ENCODE results near the gene RIOK2.
A peak's percentile ranks its signal among the peaks of the same experiment; 100 is the strongest.
"Not testable (repeated sequence)": the region's sequence is repeated elsewhere in the genome, so short reads cannot be mapped to it uniquely, and the experiment has no call there.

Gene RIOK2

GRCh38 chr5:97183930-97184213 is 825 bp upstream of the RIOK2 start:
- Histone ChIP-seq H3K4me3 (ENCODE audit: low read length) (peak overlapping the region; percentile 93), H3K79me2 (ENCODE audit: control insufficient read depth, low read length) (peaks cover 35% of the 10 kb centered on the region), H3K4me2 (ENCODE audit: low read length) (peak overlapping the region; percentile 77), H4K20me1 (ENCODE audit: control insufficient read depth, insufficient read depth, low read depth, low read length) (no peaks in the 10 kb centered on the region), H3K27ac (ENCODE audit: low read depth, low read length) (peak overlapping the region; percentile 78), H3K9me2 (replicated peaks; ENCODE audit: control insufficient read depth, low read length) (no peaks in the 10 kb centered on the region), H3K9me3 (ENCODE audit: control insufficient read depth, insufficient read depth, low read length) (0 out of 2 replicates have a peak, but pooled peaks cover 5% of the 10 kb centered on the region), H3K27me3 (ENCODE audit: control insufficient read depth, low read length) (no peaks in the 10 kb centered on the region), H3K36me3 (ENCODE audit: control insufficient read depth, low read length) (peaks cover 18% of the 10 kb centered on the region), H3F3A (ENCODE audit: control insufficient read depth, insufficient read depth) (no peaks in the 10 kb centered on the region), H3K4me1 (ENCODE audit: control insufficient read depth, low read length) (peaks cover 24% of the 10 kb centered on the region)
- TF ChIP-seq CTCF (IDR thresholded peaks at IDR 0.05; ENCODE audit: low read depth, low read length, poor library complexity, severe bottlenecking) (no peak), EZH2phosphoT487 (IDR thresholded peaks at IDR 0.05; ENCODE audit: borderline replicate concordance, low read length) (no peak)

DNA sequence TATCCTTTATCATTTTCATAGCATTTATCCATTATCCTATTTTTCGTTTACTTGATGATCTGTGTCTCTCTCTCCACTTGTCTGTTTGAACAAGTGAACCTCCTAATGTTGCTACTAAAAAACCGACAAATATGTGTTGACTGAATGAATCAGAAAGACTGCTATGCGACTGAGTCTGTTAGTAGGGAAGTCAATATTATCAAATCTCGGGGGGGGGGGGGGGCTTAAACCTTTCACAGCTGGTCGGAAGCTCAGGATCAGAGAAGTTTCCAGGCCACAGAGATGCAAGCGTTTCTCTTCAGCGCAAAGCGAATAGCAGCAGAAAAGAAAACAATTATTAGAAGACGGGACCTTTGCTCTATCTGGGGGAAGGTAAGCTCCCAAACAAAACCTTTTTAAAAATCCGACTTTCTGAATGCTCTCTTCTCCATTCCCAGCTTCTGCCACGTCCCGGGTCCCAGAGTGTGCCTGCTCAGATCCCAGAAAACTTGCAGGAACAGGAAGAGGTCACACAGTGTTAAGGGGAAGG is 412 bp downstream of the RIOK2 start:
- Histone ChIP-seq H3K36me3 (ENCODE audit: control insufficient read depth, low read length) (peaks cover 31% of the 10 kb centered on the region), H3K4me3 (ENCODE audit: low read length) (peak overlapping the region; percentile 93), H3F3A (ENCODE audit: control insufficient read depth, insufficient read depth) (no peaks in the 10 kb centered on the region), H3K79me2 (ENCODE audit: control insufficient read depth, low read length) (peaks cover 38% of the 10 kb centered on the region), H3K27me3 (ENCODE audit: control insufficient read depth, low read length) (no peaks in the 10 kb centered on the region), H3K4me2 (ENCODE audit: low read length) (peak overlapping the region; percentile 77), H3K27ac (ENCODE audit: low read depth, low read length) (peak overlapping the region; percentile 78), H3K4me1 (ENCODE audit: control insufficient read depth, low read length) (peaks cover 24% of the 10 kb centered on the region), H3K9me3 (ENCODE audit: control insufficient read depth, insufficient read depth, low read length) (0 out of 2 replicates have a peak, but pooled peaks cover 5% of the 10 kb centered on the region), H3K9me2 (replicated peaks; ENCODE audit: control insufficient read depth, low read length) (no peaks in the 10 kb centered on the region), H4K20me1 (ENCODE audit: control insufficient read depth, insufficient read depth, low read depth, low read length) (no peaks in the 10 kb centered on the region)
- TF ChIP-seq EZH2phosphoT487 (IDR thresholded peaks at IDR 0.05; ENCODE audit: borderline replicate concordance, low read length) (no peak), CTCF (IDR thresholded peaks at IDR 0.05; ENCODE audit: low read depth, low read length, poor library complexity, severe bottlenecking) (no peak)

DNA sequence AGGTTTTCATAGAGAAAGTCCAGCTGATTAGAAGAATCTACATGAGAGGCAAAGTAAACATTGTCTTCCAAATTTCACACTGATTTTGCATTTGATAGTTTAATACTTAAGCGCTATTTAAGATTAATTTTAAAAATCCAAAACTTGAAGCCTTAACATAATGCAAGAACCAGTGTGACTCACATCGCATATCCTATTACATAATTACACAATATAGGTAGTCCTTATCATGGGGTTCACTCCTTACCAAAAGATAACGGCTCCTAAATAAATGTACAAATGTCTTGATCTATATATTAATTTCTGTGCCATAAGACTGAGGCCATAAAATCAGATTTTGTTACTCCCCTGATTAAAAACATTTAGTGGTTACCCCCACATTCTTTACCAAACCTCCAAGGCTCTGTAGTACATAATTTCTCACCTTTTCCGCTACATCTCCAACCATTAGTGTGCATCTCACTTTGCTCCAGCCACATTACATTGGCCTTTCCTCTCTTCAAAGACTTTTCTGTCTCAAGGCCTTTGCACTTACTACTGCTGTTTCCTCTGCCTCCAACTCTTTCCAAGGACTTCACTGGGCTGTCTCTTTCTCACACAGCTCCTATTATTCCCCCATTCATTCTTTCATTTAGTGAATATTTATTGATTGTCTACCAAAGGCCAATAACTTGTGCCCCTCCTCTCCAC is 1.0 kb downstream of the RIOK2 start:
- Histone ChIP-seq H3K27ac (ENCODE audit: low read depth, low read length) (no peak overlapping the region), H3K79me2 (ENCODE audit: control insufficient read depth, low read length) (peaks cover 38% of the 10 kb centered on the region)

DNA sequence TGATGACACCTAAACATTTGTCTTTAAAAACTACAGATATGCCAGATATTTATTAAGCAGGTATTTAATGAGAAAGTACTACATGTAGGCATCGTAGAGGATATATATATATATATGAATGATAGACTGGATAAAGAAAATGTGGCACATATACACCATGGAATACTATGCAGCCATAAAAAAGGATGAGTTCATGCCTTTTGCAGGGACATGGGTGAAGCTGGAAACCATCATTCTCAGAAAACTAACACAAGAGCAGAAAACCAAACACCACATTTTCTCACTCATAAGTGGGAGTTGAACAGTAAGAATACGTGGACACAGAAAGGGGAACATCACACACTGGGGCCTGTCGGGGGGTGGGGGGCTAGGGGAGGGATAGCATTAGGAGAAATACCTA is 3.6 kb downstream of the RIOK2 start:
- H4K20me1 ChIP-seq (ENCODE audit: control insufficient read depth, insufficient read depth, low read depth, low read length); H3K4me3 ChIP-seq (ENCODE audit: low read length); H3K9me2 ChIP-seq (replicated peaks; ENCODE audit: control insufficient read depth, low read length); H3K27me3 ChIP-seq (ENCODE audit: control insufficient read depth, low read length); H3F3A ChIP-seq (ENCODE audit: control insufficient read depth, insufficient read depth); H3K9me3 ChIP-seq (ENCODE audit: control insufficient read depth, insufficient read depth, low read length); H3K27ac ChIP-seq (ENCODE audit: low read depth, low read length); H3K4me2 ChIP-seq (ENCODE audit: low read length): not testable (repeated sequence)
- H3K79me2 ChIP-seq (ENCODE audit: control insufficient read depth, low read length) = peaks cover 38% of the 10 kb centered on the region
- peaks cover 24% of the 10 kb centered on the region for H3K4me1 ChIP-seq (ENCODE audit: control insufficient read depth, low read length)
- H3K36me3 ChIP-seq (ENCODE audit: control insufficient read depth, low read length) = peaks cover 58% of the 10 kb centered on the region

More for the DNA sequence above, 1.0 kb downstream of the RIOK2 start:
- peaks cover 24% of the 10 kb centered on the region for H3K4me1 ChIP-seq (ENCODE audit: control insufficient read depth, low read length)
- no peaks in the 10 kb centered on the region for H3F3A ChIP-seq (ENCODE audit: control insufficient read depth, insufficient read depth)
- H3K9me2 ChIP-seq (replicated peaks; ENCODE audit: control insufficient read depth, low read length) = no peaks in the 10 kb centered on the region
- no peaks in the 10 kb centered on the region for H3K27me3 ChIP-seq (ENCODE audit: control insufficient read depth, low read length)
- peak overlapping the region; percentile 77 for H3K4me2 ChIP-seq (ENCODE audit: low read length)
- peak overlapping the region; percentile 93 for H3K4me3 ChIP-seq (ENCODE audit: low read length)
- H3K36me3 ChIP-seq (ENCODE audit: control insufficient read depth, low read length) = peaks cover 37% of the 10 kb centered on the region
- H3K9me3 ChIP-seq (ENCODE audit: control insufficient read depth, insufficient read depth, low read length) = 0 out of 2 replicates have a peak, but pooled peaks cover 5% of the 10 kb centered on the region
- no peaks in the 10 kb centered on the region for H4K20me1 ChIP-seq (ENCODE audit: control insufficient read depth, insufficient read depth, low read depth, low read length)
- TF ChIP-seq CTCF (IDR thresholded peaks at IDR 0.05; ENCODE audit: low read depth, low read length, poor library complexity, severe bottlenecking) = no peak
- no peak for TF ChIP-seq EZH2phosphoT487 (IDR thresholded peaks at IDR 0.05; ENCODE audit: borderline replicate concordance, low read length)
